ENCODE measurements around the gene IDI1. TPM values are rescaled to one million over a fixed set of nuclear protein-coding genes. Genes with fewer than 3 reads are reported as not detected.

The IDI1 gene
- total RNA-seq, 1 donor from 2014 or later: 3.8 TPM

DNA sequence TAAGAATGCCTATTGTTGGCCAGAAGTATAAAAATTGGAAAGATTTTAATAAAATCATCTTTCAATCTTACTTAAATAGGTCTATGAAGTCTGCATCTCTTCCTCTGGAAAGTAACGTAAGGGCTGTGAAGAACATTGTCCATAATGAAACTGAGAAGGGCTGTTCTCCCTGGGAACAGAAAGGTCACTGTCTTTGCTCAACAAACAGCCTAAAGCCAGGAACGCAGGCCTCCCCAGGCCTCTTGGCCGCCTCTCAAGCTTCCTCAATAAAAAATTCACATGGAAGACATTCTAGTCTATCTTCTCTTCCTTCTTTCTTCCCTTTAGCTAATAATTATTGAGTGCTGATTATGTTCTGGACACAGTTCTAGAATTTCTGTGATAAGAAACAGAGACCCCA is 14.2 kb downstream of the IDI1 start:
- Histone ChIP-seq H3K27ac (no peak overlapping the region), H3K9me3 (no peaks in the 10 kb centered on the region), H3K27me3 (no peaks in the 10 kb centered on the region), H3K4me1 (no peaks in the 10 kb centered on the region), H3K36me3 (peaks cover 0 to 25% of the 10 kb centered on the region in 2 donors), H3K4me3 (no peak overlapping the region)
- intact Hi-C loops (cut with DNase I): no loop called here
- DNase-seq (ENCODE audit: low spot score in 2 of 2): no peak
- TF ChIP-seq, protein P1, sequence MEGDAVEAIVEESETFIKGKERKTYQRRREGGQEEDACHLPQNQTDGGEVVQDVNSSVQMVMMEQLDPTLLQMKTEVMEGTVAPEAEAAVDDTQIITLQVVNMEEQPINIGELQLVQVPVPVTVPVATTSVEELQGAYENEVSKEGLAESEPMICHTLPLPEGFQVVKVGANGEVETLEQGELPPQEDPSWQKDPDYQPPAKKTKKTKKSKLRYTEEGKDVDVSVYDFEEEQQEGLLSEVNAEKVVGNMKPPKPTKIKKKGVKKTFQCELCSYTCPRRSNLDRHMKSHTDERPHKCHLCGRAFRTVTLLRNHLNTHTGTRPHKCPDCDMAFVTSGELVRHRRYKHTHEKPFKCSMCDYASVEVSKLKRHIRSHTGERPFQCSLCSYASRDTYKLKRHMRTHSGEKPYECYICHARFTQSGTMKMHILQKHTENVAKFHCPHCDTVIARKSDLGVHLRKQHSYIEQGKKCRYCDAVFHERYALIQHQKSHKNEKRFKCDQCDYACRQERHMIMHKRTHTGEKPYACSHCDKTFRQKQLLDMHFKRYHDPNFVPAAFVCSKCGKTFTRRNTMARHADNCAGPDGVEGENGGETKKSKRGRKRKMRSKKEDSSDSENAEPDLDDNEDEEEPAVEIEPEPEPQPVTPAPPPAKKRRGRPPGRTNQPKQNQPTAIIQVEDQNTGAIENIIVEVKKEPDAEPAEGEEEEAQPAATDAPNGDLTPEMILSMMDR (IDR thresholded peaks at IDR 0.05): no peak

DNA sequence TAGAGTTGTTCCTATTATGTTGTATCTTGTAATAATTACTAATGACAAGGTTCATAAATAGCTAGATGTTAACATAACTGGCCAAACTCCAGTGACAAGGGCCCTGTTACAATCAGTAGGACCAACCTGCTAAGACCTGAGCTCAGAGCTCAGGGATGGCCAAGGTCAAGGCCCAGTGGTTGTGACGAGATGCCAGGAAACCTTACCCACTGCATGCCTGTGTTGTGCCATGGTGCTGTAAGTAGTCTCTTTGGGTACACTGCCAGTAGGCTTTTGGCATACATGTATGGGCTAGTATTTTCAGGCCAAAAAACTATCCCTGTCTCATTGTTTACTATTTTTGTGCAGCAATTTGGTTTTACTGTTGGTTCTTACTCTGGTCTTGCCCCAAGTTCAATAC is 15.3 kb downstream of the IDI1 start:
- H3K27ac ChIP-seq: no peak overlapping the region
- peaks cover 0 to 17% of the 10 kb centered on the region in 2 donors for H3K36me3 ChIP-seq
- intact Hi-C loops (cut with DNase I): no loop called here
- no peaks in the 10 kb centered on the region for H3K4me1 ChIP-seq
- H3K9me3 ChIP-seq: no peaks in the 10 kb centered on the region
- TF ChIP-seq, protein P1 (IDR thresholded peaks at IDR 0.05): no peak
- H3K27me3 ChIP-seq: no peaks in the 10 kb centered on the region
- DNase-seq (ENCODE audit: low spot score in 2 of 2): no peak
- H3K4me3 ChIP-seq: no peak overlapping the region

- no peaks in the 10 kb centered on the region for H3K9me3 ChIP-seq
- intact Hi-C loops (cut with DNase I): no loop called here
- no peak overlapping the region for H3K4me3 ChIP-seq
- DNase-seq (ENCODE audit: low spot score in 2 of 2): peak in 1 of 2 donors; percentile 18
- no peaks in the 10 kb centered on the region for H3K4me1 ChIP-seq
- TF ChIP-seq, protein P1 (IDR thresholded peaks at IDR 0.05): no peak
- H3K36me3 ChIP-seq: no peaks in the 10 kb centered on the region
- no peaks in the 10 kb centered on the region for H3K27me3 ChIP-seq
- H3K27ac ChIP-seq: no peak overlapping the region
Observed at GRCh38 chr10:1029838-1030237, 19.1 kb downstream of the IDI1 start.

DNA sequence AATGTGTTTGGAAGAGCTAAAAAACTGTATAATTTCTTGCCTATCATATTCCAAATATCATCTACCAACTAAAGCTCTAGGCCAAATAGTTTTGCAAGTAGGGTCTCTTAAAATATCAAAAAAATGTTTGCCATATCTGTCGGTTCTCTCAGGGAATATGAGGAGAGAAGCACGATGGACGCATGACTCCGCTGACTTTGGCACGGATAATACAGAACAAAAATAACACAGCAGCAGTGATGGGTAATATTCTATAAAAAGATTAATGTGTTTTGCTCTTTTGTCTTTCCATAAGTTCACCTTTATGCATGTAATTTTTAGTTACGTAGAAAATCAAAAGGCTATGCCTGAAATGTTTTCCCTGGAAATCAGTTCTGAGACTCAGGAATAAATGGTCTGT is 22.3 kb downstream of the IDI1 start:
- Histone ChIP-seq H3K4me1 (no peaks in the 10 kb centered on the region), H3K9me3 (no peaks in the 10 kb centered on the region), H3K27me3 (no peaks in the 10 kb centered on the region), H3K27ac (no peak overlapping the region), H3K4me3 (no peak overlapping the region), H3K36me3 (no peaks in the 10 kb centered on the region)
- intact Hi-C loops (cut with DNase I): no loop called here
- no peak for DNase-seq (ENCODE audit: low spot score in 2 of 2)
- TF ChIP-seq, protein P1 (IDR thresholded peaks at IDR 0.05): no peak

DNA sequence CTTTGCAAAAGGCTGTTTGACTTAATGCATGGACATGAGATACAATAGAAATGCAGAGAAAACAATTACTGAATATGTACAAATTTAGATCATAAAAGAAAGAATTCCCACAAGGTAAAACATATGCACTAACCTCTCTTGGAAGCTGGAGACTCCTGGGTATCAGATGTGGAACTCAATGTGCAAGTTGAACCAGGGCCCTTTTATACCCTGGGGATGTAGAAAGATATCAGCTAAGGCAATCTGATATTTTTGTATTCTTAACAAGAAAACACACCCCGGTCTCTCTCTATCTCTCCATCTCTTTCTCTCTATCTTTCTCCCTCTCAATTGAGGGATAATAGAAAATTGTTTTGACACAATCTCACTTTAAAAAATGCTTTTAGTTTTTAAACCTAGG is 23.2 kb downstream of the IDI1 start, which contains the start of gene IDI2:
Gene IDI2 (minus strand): TSS at position 177 of the 400 bp plus-strand sequence. CDS start 1,136 bp downstream, outside the sequence.
- Histone ChIP-seq H3K27ac (no peak within 1 kb of the TSS), H3K27me3 (no peaks in the 10 kb centered on the region), H3K36me3 (no peaks in the 10 kb centered on the region), H3K4me1 (no peaks in the 10 kb centered on the region), H3K4me3 (no peak within 1 kb of the TSS), H3K9me3 (no peaks in the 10 kb centered on the region)
- no peak for DNase-seq (ENCODE audit: low spot score in 2 of 2)
- TF ChIP-seq, protein P1 (IDR thresholded peaks at IDR 0.05): no peak
- intact Hi-C loops (cut with DNase I): no loop called here

DNA sequence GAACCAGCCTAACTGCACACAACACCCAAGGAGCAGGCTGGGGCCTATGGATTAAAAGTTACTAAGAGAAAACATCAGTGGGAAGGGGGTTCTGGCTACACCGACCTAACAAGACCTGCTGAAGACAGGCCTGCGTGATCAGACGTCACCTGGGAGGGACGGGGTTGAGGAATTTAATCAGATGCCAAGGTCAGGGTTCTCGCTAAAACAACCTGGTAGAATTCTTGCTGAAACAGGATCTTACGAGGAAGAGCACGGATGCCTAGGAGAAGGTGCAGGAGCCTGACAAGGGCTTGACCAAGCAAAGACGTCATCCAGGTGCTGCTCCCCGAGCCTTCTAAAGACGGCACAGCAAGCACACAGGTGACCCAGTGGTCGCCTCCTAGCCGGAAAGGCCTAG is 24.8 kb downstream of the IDI1 start:
- Histone ChIP-seq H3K9me3 (no peaks in the 10 kb centered on the region), H3K27me3 (no peaks in the 10 kb centered on the region), H3K4me1 (no peaks in the 10 kb centered on the region), H3K27ac (no peak overlapping the region), H3K4me3 (no peak overlapping the region), H3K36me3 (peaks cover 6% of the 10 kb centered on the region in 2 donors)
- TF ChIP-seq, protein P1 (IDR thresholded peaks at IDR 0.05): no peak
- intact Hi-C loops (cut with DNase I): no loop called here
- no peak for DNase-seq (ENCODE audit: low spot score in 2 of 2)
